ENCODE data around the gene RANBP10.

DNA sequence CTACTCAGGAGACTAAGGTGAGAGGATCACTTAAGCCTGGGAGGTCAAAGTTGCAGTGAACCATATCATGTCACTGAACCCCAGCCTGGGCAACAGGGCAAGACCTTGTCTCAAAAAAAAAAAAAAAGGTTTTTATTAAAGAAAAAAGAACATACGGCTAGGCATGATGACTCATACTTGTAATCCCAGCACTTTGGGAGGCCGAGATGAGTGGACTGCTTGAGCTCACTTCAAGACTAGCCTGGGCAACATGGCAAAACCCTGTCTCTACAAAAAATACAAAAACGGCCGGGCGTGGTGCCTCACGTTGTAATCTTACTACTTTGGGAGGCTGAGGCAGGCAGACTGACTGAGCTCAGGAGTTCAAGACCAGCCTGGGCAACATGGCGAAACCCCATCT, 38.4 kb downstream of the RANBP10 start:
- TF ChIP-seq CTCF (IDR thresholded peaks at IDR 0.05; ENCODE audit: low read depth, low read length, missing input control) = no peak
- TF ChIP-seq, protein P1, sequence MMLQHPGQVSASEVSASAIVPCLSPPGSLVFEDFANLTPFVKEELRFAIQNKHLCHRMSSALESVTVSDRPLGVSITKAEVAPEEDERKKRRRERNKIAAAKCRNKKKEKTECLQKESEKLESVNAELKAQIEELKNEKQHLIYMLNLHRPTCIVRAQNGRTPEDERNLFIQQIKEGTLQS (IDR thresholded peaks at IDR 0.05) = no peak
- TF ChIP-seq, protein P2, sequence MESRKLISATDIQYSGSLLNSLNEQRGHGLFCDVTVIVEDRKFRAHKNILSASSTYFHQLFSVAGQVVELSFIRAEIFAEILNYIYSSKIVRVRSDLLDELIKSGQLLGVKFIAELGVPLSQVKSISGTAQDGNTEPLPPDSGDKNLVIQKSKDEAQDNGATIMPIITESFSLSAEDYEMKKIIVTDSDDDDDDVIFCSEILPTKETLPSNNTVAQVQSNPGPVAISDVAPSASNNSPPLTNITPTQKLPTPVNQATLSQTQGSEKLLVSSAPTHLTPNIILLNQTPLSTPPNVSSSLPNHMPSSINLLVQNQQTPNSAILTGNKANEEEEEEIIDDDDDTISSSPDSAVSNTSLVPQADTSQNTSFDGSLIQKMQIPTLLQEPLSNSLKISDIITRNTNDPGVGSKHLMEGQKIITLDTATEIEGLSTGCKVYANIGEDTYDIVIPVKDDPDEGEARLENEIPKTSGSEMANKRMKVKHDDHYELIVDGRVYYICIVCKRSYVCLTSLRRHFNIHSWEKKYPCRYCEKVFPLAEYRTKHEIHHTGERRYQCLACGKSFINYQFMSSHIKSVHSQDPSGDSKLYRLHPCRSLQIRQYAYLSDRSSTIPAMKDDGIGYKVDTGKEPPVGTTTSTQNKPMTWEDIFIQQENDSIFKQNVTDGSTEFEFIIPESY (IDR thresholded peaks at IDR 0.05) = no peak
- TF ChIP-seq TAF1 (conservative IDR thresholded peaks at IDR 0.05) = no peak
- TF ChIP-seq MAX (IDR thresholded peaks at IDR 0.05) = no peak
- no peak for TF ChIP-seq GABPA (IDR thresholded peaks at IDR 0.05 in 1 of 2, conservative IDR thresholded peaks at IDR 0.05 in 1 of 2)
- TF ChIP-seq YY1 (IDR thresholded peaks at IDR 0.05) = no peak
- TF ChIP-seq, protein P3, sequence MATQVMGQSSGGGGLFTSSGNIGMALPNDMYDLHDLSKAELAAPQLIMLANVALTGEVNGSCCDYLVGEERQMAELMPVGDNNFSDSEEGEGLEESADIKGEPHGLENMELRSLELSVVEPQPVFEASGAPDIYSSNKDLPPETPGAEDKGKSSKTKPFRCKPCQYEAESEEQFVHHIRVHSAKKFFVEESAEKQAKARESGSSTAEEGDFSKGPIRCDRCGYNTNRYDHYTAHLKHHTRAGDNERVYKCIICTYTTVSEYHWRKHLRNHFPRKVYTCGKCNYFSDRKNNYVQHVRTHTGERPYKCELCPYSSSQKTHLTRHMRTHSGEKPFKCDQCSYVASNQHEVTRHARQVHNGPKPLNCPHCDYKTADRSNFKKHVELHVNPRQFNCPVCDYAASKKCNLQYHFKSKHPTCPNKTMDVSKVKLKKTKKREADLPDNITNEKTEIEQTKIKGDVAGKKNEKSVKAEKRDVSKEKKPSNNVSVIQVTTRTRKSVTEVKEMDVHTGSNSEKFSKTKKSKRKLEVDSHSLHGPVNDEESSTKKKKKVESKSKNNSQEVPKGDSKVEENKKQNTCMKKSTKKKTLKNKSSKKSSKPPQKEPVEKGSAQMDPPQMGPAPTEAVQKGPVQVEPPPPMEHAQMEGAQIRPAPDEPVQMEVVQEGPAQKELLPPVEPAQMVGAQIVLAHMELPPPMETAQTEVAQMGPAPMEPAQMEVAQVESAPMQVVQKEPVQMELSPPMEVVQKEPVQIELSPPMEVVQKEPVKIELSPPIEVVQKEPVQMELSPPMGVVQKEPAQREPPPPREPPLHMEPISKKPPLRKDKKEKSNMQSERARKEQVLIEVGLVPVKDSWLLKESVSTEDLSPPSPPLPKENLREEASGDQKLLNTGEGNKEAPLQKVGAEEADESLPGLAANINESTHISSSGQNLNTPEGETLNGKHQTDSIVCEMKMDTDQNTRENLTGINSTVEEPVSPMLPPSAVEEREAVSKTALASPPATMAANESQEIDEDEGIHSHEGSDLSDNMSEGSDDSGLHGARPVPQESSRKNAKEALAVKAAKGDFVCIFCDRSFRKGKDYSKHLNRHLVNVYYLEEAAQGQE (IDR thresholded peaks at IDR 0.05) = no peak
- TF ChIP-seq RXRA (IDR thresholded peaks at IDR 0.05) = no peak
- no peak for TF ChIP-seq RAD21 (IDR thresholded peaks at IDR 0.05)
- TF ChIP-seq SP1 (IDR thresholded peaks at IDR 0.05) = no peak
- TF ChIP-seq HNF4G (IDR thresholded peaks at IDR 0.05) = no peak
- TF ChIP-seq JUND (IDR thresholded peaks at IDR 0.05) = no peak

All from liver (tissue), 3 donors.